A673 (cell line): ENCODE measurements around the gene OR7D4. TPM values are rescaled to one million over a fixed set of nuclear protein-coding genes. Genes with fewer than 3 reads are reported as not detected.
"Not testable (repeated sequence)": the region's sequence is repeated elsewhere in the genome, so short reads cannot be mapped to it uniquely, and the experiment has no call there.

Source experiments
- BruUV-seq: library from RNA; stranded (reverse); fragments of 400-500 nt; replicated peaks from 2 replicates; lab custom pipeline; 2021; lab: Mats Ljungman, UMichigan
- CTCF ChIA-PET: fragments of 300-600 bp; sonication (Branson Sonifier 250); formaldehyde crosslinking; loops from one replicate; lab custom pipeline; 2022; ENCODE audit warnings: antibody characterized with exemption; lab: Charles Lee
- POLR2A ChIA-PET: fragments of 300-600 bp; sonication (Branson Sonifier 250); formaldehyde crosslinking; loops from one replicate; lab custom pipeline; 2022; ENCODE audit warnings: antibody characterized with exemption; ENCODE audit not compliant: low non-redundant PET; lab: Charles Lee
- DNase-seq: peaks from one replicate; pipeline ENCODE4 v3.0.0-alpha.2; 2015; ENCODE audit warnings: low spot score
- H3K27ac ChIP-seq: fragments of 200-600 bp; sonication (generic); 2 replicates; pipeline ENCODE4 v1.5.1; 2016; ENCODE audit warnings: mixed run types, low read depth, mild to moderate bottlenecking, mixed read lengths, antibody characterized with exemption, low read length; ENCODE audit not compliant: poor library complexity, severe bottlenecking
- H3K27me3 ChIP-seq: fragments of 200-600 bp; sonication (generic); replicated peaks from 2 replicates; pipeline ENCODE4 v1.6.1; 2017; ENCODE audit warnings: mixed run types, low read depth, mild to moderate bottlenecking, mixed read lengths, antibody characterized with exemption, low read length; ENCODE audit not compliant: insufficient read depth, poor library complexity
- H3K36me3 ChIP-seq: fragments of 200-600 bp; sonication (generic); 2 replicates; pipeline ENCODE4 v1.6.1; 2016; ENCODE audit warnings: mixed run types, mild to moderate bottlenecking, mixed read lengths, antibody characterized with exemption, low read length; ENCODE audit not compliant: insufficient read depth, poor library complexity, severe bottlenecking
- H3K4me1 ChIP-seq: fragments of 200-600 bp; sonication (generic); 2 replicates; pipeline ENCODE4 v1.6.1; 2017; ENCODE audit warnings: mixed run types, mild to moderate bottlenecking, mixed read lengths, antibody characterized with exemption, low read length; ENCODE audit not compliant: insufficient read depth, poor library complexity, severe bottlenecking
- H3K4me3 ChIP-seq: fragments of 200-600 bp; sonication (generic); 2 replicates; pipeline ENCODE4 v1.5.1; 2016; ENCODE audit warnings: low read depth, mixed run types, mild to moderate bottlenecking, mixed read lengths, low read length; ENCODE audit not compliant: poor library complexity, severe bottlenecking
- H3K9me3 ChIP-seq: fragments of 200-600 bp; sonication (generic); 2 replicates; pipeline ENCODE4 v1.6.1; 2016; ENCODE audit warnings: mixed run types, low read depth, mild to moderate bottlenecking, mixed read lengths, antibody characterized with exemption, low read length; ENCODE audit not compliant: poor library complexity, severe bottlenecking
- CTCF ChIP-seq: fragments of 300-800, 200-600 bp; sonication (generic); conservative IDR thresholded peaks from 2 replicates; pipeline ENCODE4 v1.5.1; 2017; ENCODE audit warnings: low read depth, mild to moderate bottlenecking, antibody characterized with exemption, low read length, moderate library complexity, mixed read lengths
- EZH2 ChIP-seq: fragments of 200-600 bp; sonication (generic); IDR thresholded peaks from 2 replicates; pipeline ENCODE4 v1.6.1; 2017; ENCODE audit warnings: borderline replicate concordance, low read depth, mild to moderate bottlenecking, mixed read lengths, antibody characterized with exemption, low read length; ENCODE audit not compliant: poor library complexity, severe bottlenecking
- intact Hi-C: fragments of 100-400 bp; cut with micrococcal nuclease; formaldehyde crosslinking; loops from one replicate; pipeline ENCODE4 v1.10.0; 2022; ENCODE audit not compliant: unreplicated experiment
- total RNA-seq: library from RNA; stranded (reverse); gene quantifications from 2 replicates; pipeline ENCODE4 v1.2.3, GENCODE V29; 2021

Gene OR7D4
- total RNA-seq, 1 experiment from 2014 or later: not detected

GRCh38 chr19:9205501-9206113 is 13.8 kb downstream of the OR7D4 start:
- intact Hi-C loops: loop anchor here (1.0 kb wide), 1 partner anchor 591 kb away; no protein-coding TSS in a partner anchor
- Histone ChIP-seq H3K4me3 (peak overlapping the region; percentile 32), H3K4me1 (no peaks in the 10 kb centered on the region), H3K27ac (no peak overlapping the region), H3K9me3 (no peaks in the 10 kb centered on the region), H3K36me3 (no peaks in the 10 kb centered on the region), H3K27me3 (no peaks in the 10 kb centered on the region)
- peak; percentile 68 for DNase-seq
- TF ChIP-seq EZH2: no peak
- peak; percentile 80 for TF ChIP-seq CTCF
- no TSS peak for BruUV-seq
- POLR2A ChIA-PET: no interaction called here
- CTCF ChIA-PET: interaction anchor here (0.5 to 1.4 kb wide), 7 partner anchors 64 to 588 kb away, joined by 3 to 5 read pairs (median 3); partner anchors contain the start of gene ZNF266

GRCh38 chr19:9198044-9198443 is 21.3 kb downstream of the OR7D4 start:
- DNase-seq, H3K4me1 ChIP-seq, H3K9me3 ChIP-seq, H3K4me3 ChIP-seq, H3K27ac ChIP-seq, CTCF ChIA-PET, intact Hi-C loops, BruUV-seq, H3K36me3 ChIP-seq, POLR2A ChIA-PET: not testable (repeated sequence)
- peaks cover 11% of the 10 kb centered on the region for H3K27me3 ChIP-seq

GRCh38 chr19:9189535-9189934 is 29.9 kb downstream of the OR7D4 start:
- Histone ChIP-seq H3K27me3 (peaks cover 17% of the 10 kb centered on the region), H3K4me3 (no peak overlapping the region), H3K9me3 (no peaks in the 10 kb centered on the region), H3K36me3 (no peaks in the 10 kb centered on the region), H3K27ac (no peak overlapping the region), H3K4me1 (no peaks in the 10 kb centered on the region)
- DNase-seq: no peak
- TF ChIP-seq EZH2 (no peak), CTCF (no peak)
- CTCF ChIA-PET: no interaction called here
- POLR2A ChIA-PET: no interaction called here
- intact Hi-C loops: no loop called here
- BruUV-seq: no TSS peak

GRCh38 chr19:9187191-9187590 is 32.2 kb downstream of the OR7D4 start:
- no peak for DNase-seq
- Histone ChIP-seq H3K9me3 (no peaks in the 10 kb centered on the region), H3K36me3 (no peaks in the 10 kb centered on the region), H3K27me3 (peaks cover 3% of the 10 kb centered on the region), H3K27ac (no peak overlapping the region), H3K4me3 (no peak overlapping the region), H3K4me1 (no peaks in the 10 kb centered on the region)
- ChIA-PET CTCF (no interaction called here), POLR2A (no interaction called here)
- intact Hi-C loops: no loop called here
- BruUV-seq: no TSS peak
- TF ChIP-seq EZH2 (no peak), CTCF (no peak)
